Peyer's patch (tissue), 4 donors: ENCODE data around the gene SLC6A6. TPM values are rescaled to one million over a fixed set of nuclear protein-coding genes. Genes with fewer than 3 reads are reported as not detected.

Experiments
- DNase-seq, 3 donors: peaks; one replicate each; pipeline ENCODE4 v3.0.0-alpha.2; 2017 to 2019
- H3K27ac ChIP-seq, 4 donors: fragments of 200-600 bp; sonication (generic); one replicate each; pipeline ENCODE4 v1.5.1; 2016 to 2019
- H3K27me3 ChIP-seq, 2 donors: fragments of 200-600 bp; sonication (generic); one replicate each; pipeline ENCODE4 v1.5.1; 2019
- H3K36me3 ChIP-seq, 3 donors: fragments of 200-600 bp; sonication (generic); one replicate each; pipeline ENCODE4 v1.5.1; 2016 to 2019
- H3K4me1 ChIP-seq, 4 donors: fragments of 200-600 bp; sonication (generic); one replicate each; pipeline ENCODE4 v1.5.1; 2016 to 2019
- H3K4me3 ChIP-seq, 4 donors: fragments of 200-600 bp; sonication (generic); 1 replicate in 3 of 4; 2 replicates in 1 of 4; pipeline ENCODE4 v1.5.1; 2016 to 2019; ENCODE audit warnings: mild to moderate bottlenecking in 1 of 4
- H3K9me3 ChIP-seq, 4 donors: fragments of 200-600 bp; sonication (generic); one replicate each; pipeline ENCODE4 v1.5.1; 2016 to 2019; ENCODE audit warnings: mild to moderate bottlenecking in 1 of 4
- CTCF ChIP-seq, 6 experiments: fragments of 450-650 bp in 4 of 6; fragments of 200-600 bp in 2 of 6; sonication (generic) in 1 of 6; IDR thresholded peaks; one replicate each; pipeline ENCODE4 v1.5.1; 2017 to 2019; ENCODE audit warnings: antibody characterized with exemption in 6 of 6, mild to moderate bottlenecking in 3 of 6, moderate library complexity in 1 of 6
- POLR2A ChIP-seq, 2 donors: fragments of 450-650 bp; IDR thresholded peaks; one replicate each; pipeline ENCODE4 v1.5.1; 2017; ENCODE audit warnings: antibody characterized with exemption in 2 of 2, mild to moderate bottlenecking in 2 of 2, moderate library complexity in 2 of 2
- total RNA-seq, 4 donors: library from RNA; depleted of rRNA; stranded (reverse); fragments of >200 nt; gene quantifications; one replicate each; pipeline ENCODE4 v1.1.0, GENCODE V29; 2016

Gene SLC6A6
- total RNA-seq, 4 donors from 2014 or later = 61.1 to 190 (median 150) TPM

- DNase-seq = no peak
- H3K36me3 ChIP-seq = peaks cover 0 to 92% (median 0%) of the 10 kb centered on the region in 3 donors
- no peak overlapping the region for H3K4me3 ChIP-seq
- no peaks in the 10 kb centered on the region for H3K27me3 ChIP-seq
- H3K27ac ChIP-seq = no peak overlapping the region
- peaks cover 0 to 4% (median 0%) of the 10 kb centered on the region in 4 donors for H3K4me1 ChIP-seq
- TF ChIP-seq CTCF (IDR thresholded peaks at IDR 0.05) = no peak
- no peak for TF ChIP-seq POLR2A (IDR thresholded peaks at IDR 0.05)
- H3K9me3 ChIP-seq = no peaks in the 10 kb centered on the region
Measured at GRCh38 chr3:14476583-14477265, 74.3 kb downstream of the SLC6A6 start.

- Histone ChIP-seq H3K9me3 (no peaks in the 10 kb centered on the region), H3K27ac (no peak overlapping the region), H3K36me3 (peaks cover 0 to 92% (median 0%) of the 10 kb centered on the region in 3 donors), H3K27me3 (no peaks in the 10 kb centered on the region), H3K4me3 (no peak overlapping the region), H3K4me1 (peaks cover 0 to 4% (median 0%) of the 10 kb centered on the region in 4 donors)
- DNase-seq = peak in 1 of 3 donors; percentile 14
- TF ChIP-seq CTCF (IDR thresholded peaks at IDR 0.05) = no peak
- TF ChIP-seq POLR2A (IDR thresholded peaks at IDR 0.05) = no peak
Measured at GRCh38 chr3:14477311-14477935, 75.0 kb downstream of the SLC6A6 start.

- H3K36me3 ChIP-seq = peaks cover 0 to 92% (median 0%) of the 10 kb centered on the region in 3 donors
- no peaks in the 10 kb centered on the region for H3K27me3 ChIP-seq
- peaks cover 0 to 2% (median 0%) of the 10 kb centered on the region in 4 donors for H3K4me1 ChIP-seq
- H3K9me3 ChIP-seq = no peaks in the 10 kb centered on the region
- no peak overlapping the region for H3K27ac ChIP-seq
- H3K4me3 ChIP-seq = no peak overlapping the region
- no peak for TF ChIP-seq POLR2A (IDR thresholded peaks at IDR 0.05)
- no peak for TF ChIP-seq CTCF (IDR thresholded peaks at IDR 0.05)
- DNase-seq = peak in 1 of 3 donors; percentile 18
Measured at GRCh38 chr3:14478956-14479550, 76.6 kb downstream of the SLC6A6 start.

GRCh38 chr3:14479591-14479990 is 77.2 kb downstream of the SLC6A6 start:
- H3K9me3 ChIP-seq = no peaks in the 10 kb centered on the region
- no peaks in the 10 kb centered on the region for H3K27me3 ChIP-seq
- no peak for TF ChIP-seq CTCF (IDR thresholded peaks at IDR 0.05)
- no peak for TF ChIP-seq POLR2A (IDR thresholded peaks at IDR 0.05)
- DNase-seq = peak in 1 of 3 donors; percentile 28
- no peaks in the 10 kb centered on the region for H3K4me1 ChIP-seq
- H3K4me3 ChIP-seq = no peak overlapping the region
- H3K36me3 ChIP-seq = peaks cover 0 to 92% (median 0%) of the 10 kb centered on the region in 3 donors
- no peak overlapping the region for H3K27ac ChIP-seq

GRCh38 chr3:14480207-14481017 is 78.0 kb downstream of the SLC6A6 start:
- Histone ChIP-seq H3K4me3 (no peak overlapping the region), H3K27me3 (no peaks in the 10 kb centered on the region), H3K36me3 (peaks cover 0 to 93% (median 0%) of the 10 kb centered on the region in 3 donors), H3K9me3 (no peaks in the 10 kb centered on the region), H3K4me1 (no peaks in the 10 kb centered on the region), H3K27ac (no peak overlapping the region)
- TF ChIP-seq POLR2A (IDR thresholded peaks at IDR 0.05) (no peak), CTCF (IDR thresholded peaks at IDR 0.05) (no peak)
- DNase-seq = peak in 1 of 3 donors; percentile 21
